IPS-18a (cell line): ENCODE results near the gene DOCK2.

Source experiments
- H3K27ac ChIP-seq: one replicate; pipeline ENCODE4 v1.5.1; 2013; ENCODE audit warnings: low read length
- H3K27me3 ChIP-seq: one replicate; pipeline ENCODE4 v1.6.1; 2013; ENCODE audit warnings: mild to moderate bottlenecking, low read length; ENCODE audit not compliant: control insufficient read depth, insufficient read depth
- H3K36me3 ChIP-seq: one replicate; pipeline ENCODE4 v1.6.1; 2013; ENCODE audit warnings: low read depth, low read length; ENCODE audit not compliant: control insufficient read depth
- H3K4me1 ChIP-seq: one replicate; pipeline ENCODE4 v1.6.1; 2013; ENCODE audit warnings: low read depth, low read length; ENCODE audit not compliant: control insufficient read depth
- H3K4me3 ChIP-seq: one replicate; pipeline ENCODE4 v1.5.1; 2013; ENCODE audit warnings: low read length
- H3K9ac ChIP-seq: one replicate; pipeline ENCODE4 v1.6.1; 2013; ENCODE audit warnings: mild to moderate bottlenecking, low read length, moderate library complexity
- H3K9me3 ChIP-seq: one replicate; pipeline ENCODE4 v1.6.1; 2013; ENCODE audit warnings: low read depth, low read length; ENCODE audit not compliant: control insufficient read depth

Gene DOCK2

GRCh38 chr5:169785771-169786618, 148.9 kb downstream of the DOCK2 start:
- Histone ChIP-seq H3K4me1 (no peaks in the 10 kb centered on the region), H3K4me3 (no peak overlapping the region), H3K9ac (no peak overlapping the region), H3K36me3 (no peaks in the 10 kb centered on the region), H3K9me3 (no peaks in the 10 kb centered on the region), H3K27ac (no peak overlapping the region), H3K27me3 (no peaks in the 10 kb centered on the region)

DNA sequence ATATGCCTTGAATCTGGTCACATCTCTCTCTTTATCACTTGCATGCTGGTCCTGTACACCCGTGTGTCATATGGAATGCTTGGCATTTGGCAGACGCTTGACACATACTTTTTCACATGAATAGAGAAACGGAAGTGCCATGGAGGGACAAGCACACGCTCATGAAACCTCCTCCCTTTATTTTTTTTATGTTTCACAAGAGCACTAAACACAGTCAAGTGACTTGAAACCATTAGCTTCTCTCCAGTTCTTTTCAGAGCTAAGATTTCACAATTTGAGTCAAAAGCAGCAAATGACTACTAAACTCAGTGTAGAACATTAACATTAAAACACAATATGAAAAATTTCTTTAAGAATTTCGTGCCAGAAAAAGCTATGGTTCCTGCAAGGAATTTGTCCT, 151.1 kb downstream of the DOCK2 start:
- H3K4me3 ChIP-seq = no peak overlapping the region
- no peak overlapping the region for H3K27ac ChIP-seq
- H3K36me3 ChIP-seq = no peaks in the 10 kb centered on the region
- H3K27me3 ChIP-seq = no peaks in the 10 kb centered on the region
- no peaks in the 10 kb centered on the region for H3K9me3 ChIP-seq
- H3K4me1 ChIP-seq = no peaks in the 10 kb centered on the region
- H3K9ac ChIP-seq = no peak overlapping the region

DNA sequence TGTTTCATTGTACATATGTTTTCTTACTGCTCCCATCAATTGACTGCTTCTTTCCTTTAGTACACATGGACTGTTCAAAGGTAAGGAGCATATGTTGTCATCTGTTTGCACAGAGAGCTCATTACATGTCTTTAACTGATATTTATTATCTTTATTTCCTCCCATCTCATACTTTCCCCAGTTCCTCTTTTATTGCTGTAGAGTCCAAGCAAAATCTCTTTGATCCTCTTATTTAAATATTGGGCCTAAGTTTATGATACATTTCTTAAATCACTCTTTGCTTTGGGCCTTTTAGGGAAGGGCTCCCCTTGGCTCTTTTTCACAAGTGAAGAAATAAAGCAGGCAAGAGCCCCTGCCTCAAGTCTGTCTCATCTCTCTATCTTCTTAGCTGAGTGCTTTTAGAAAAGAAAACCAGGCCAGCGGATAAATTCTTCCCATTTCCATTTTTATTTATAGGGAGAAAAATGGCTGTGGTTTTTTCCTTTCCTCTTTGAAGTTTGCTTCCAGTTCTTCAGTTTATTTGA, 152.4 kb downstream of the DOCK2 start:
- H3K36me3 ChIP-seq = no peaks in the 10 kb centered on the region
- no peaks in the 10 kb centered on the region for H3K4me1 ChIP-seq
- no peak overlapping the region for H3K9ac ChIP-seq
- H3K9me3 ChIP-seq = no peaks in the 10 kb centered on the region
- no peak overlapping the region for H3K27ac ChIP-seq
- H3K27me3 ChIP-seq = no peaks in the 10 kb centered on the region
- no peak overlapping the region for H3K4me3 ChIP-seq

DNA sequence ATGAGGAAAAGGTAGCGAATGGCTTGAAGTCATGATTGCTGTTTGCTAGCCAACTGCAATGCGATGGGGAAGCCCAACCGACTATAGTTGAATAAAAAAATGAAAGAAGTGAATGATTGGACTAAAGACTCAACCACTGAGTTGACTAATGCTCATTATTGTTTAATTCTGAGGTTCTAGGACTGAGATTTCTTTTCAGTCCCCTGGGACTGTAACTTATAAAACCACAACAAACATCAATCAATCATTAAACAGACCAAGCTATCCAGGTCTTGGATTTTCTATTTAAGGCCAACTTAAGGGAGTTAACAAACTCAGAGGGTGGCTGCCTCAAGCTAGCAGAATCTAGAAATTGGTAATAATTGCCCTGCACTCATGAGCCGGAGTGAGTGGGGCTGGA, 154.2 kb downstream of the DOCK2 start:
- no peak overlapping the region for H3K27ac ChIP-seq
- H3K27me3 ChIP-seq = no peaks in the 10 kb centered on the region
- H3K4me1 ChIP-seq = no peaks in the 10 kb centered on the region
- H3K36me3 ChIP-seq = no peaks in the 10 kb centered on the region
- H3K9ac ChIP-seq = no peak overlapping the region
- H3K4me3 ChIP-seq = no peak overlapping the region
- no peaks in the 10 kb centered on the region for H3K9me3 ChIP-seq

- Histone ChIP-seq H3K4me1 (peaks cover 6% of the 10 kb centered on the region), H3K4me3 (no peak overlapping the region), H3K27ac (no peak overlapping the region), H3K9me3 (no peaks in the 10 kb centered on the region), H3K36me3 (no peaks in the 10 kb centered on the region), H3K27me3 (no peaks in the 10 kb centered on the region), H3K9ac (no peak overlapping the region)
Observed at GRCh38 chr5:169795338-169795737, 158.3 kb downstream of the DOCK2 start.

DNA sequence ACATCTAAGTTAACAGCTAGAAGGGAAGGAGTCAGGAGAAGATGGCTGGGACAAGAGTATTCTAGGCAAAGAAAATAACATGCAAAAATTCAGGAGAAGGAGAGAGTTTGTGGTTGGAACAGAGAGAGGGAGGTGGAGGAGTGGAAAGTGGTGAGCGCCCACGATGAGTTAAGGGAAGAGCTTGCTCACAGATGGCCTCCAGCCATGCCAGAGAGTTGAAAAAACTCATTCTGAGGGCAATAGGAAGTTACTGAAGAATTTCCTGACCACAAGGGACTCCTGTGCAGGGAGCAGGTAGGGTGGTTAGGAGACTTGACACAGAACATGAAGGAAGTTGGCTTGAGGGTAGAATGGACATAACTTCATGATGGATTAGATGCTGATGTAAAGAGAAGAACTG, 159.7 kb downstream of the DOCK2 start:
- Histone ChIP-seq H3K9ac (no peak overlapping the region), H3K36me3 (no peaks in the 10 kb centered on the region), H3K27ac (no peak overlapping the region), H3K4me1 (peaks cover 6% of the 10 kb centered on the region), H3K27me3 (no peaks in the 10 kb centered on the region), H3K9me3 (no peaks in the 10 kb centered on the region), H3K4me3 (no peak overlapping the region)

- H3K36me3 ChIP-seq = no peaks in the 10 kb centered on the region
- H3K27me3 ChIP-seq = no peaks in the 10 kb centered on the region
- H3K4me3 ChIP-seq = no peak overlapping the region
- H3K9ac ChIP-seq = no peak overlapping the region
- H3K27ac ChIP-seq = no peak overlapping the region
- H3K4me1 ChIP-seq = peaks cover 6% of the 10 kb centered on the region
- H3K9me3 ChIP-seq = no peaks in the 10 kb centered on the region
Observed at GRCh38 chr5:169797577-169797976, 160.5 kb downstream of the DOCK2 start.

DNA sequence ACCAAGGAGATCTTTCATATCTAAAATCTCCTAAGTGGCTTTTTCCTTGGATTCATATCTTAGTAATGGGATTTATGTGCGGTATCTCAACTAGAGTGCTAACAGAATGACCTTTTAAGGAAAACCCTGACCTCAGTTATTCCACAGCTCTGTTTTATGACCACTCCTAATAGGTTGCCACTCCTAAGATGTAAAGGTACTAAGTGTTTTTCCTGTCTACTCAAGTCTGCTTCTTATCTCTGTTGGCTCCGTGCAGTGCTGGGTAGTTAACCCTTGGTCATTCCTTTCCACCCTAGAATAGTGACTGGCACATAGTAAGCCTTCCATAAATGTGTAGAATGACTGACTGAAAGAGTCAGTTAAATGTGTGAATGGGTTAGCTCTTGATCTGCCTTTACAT, 161.4 kb downstream of the DOCK2 start:
- Histone ChIP-seq H3K27me3 (no peaks in the 10 kb centered on the region), H3K4me1 (peaks cover 6% of the 10 kb centered on the region), H3K9ac (no peak overlapping the region), H3K4me3 (no peak overlapping the region), H3K27ac (no peak overlapping the region), H3K9me3 (no peaks in the 10 kb centered on the region), H3K36me3 (no peaks in the 10 kb centered on the region)

GRCh38 chr5:169798906-169799660, 162.0 kb downstream of the DOCK2 start:
- no peaks in the 10 kb centered on the region for H3K27me3 ChIP-seq
- H3K9ac ChIP-seq = no peak overlapping the region
- no peaks in the 10 kb centered on the region for H3K36me3 ChIP-seq
- H3K4me3 ChIP-seq = no peak overlapping the region
- no peaks in the 10 kb centered on the region for H3K9me3 ChIP-seq
- peaks cover 6% of the 10 kb centered on the region for H3K4me1 ChIP-seq
- no peak overlapping the region for H3K27ac ChIP-seq

- Histone ChIP-seq H3K27ac (no peak overlapping the region), H3K4me1 (peaks cover 6% of the 10 kb centered on the region), H3K27me3 (no peaks in the 10 kb centered on the region), H3K9ac (no peak overlapping the region), H3K36me3 (no peaks in the 10 kb centered on the region), H3K9me3 (no peaks in the 10 kb centered on the region), H3K4me3 (no peak overlapping the region)
Observed at GRCh38 chr5:169801324-169801777, 164.3 kb downstream of the DOCK2 start.

DNA sequence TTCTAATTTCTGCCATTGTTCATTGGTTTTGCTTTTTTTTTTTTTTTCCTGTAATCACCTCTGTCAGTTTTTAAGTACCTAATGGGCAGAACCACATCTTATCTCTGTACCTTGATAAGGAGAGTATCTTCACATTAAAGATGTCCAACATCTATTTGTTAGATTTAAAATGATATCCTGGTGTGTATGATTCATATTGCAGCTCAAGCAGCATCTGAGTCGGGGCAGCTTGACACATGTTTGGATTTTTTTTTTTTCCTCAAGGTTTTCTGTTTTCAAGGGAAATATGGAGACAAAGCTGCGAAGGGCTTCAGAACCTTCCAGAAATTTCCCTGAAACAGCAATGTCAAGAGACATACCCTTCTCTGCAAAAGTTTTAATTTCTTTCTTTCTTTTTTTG, 164.7 kb downstream of the DOCK2 start:
- Histone ChIP-seq H3K4me3 (no peak overlapping the region), H3K36me3 (no peaks in the 10 kb centered on the region), H3K27ac (no peak overlapping the region), H3K9ac (no peak overlapping the region), H3K4me1 (peaks cover 6% of the 10 kb centered on the region), H3K27me3 (no peaks in the 10 kb centered on the region), H3K9me3 (no peaks in the 10 kb centered on the region)
